ENCODE data around the gene ANP32A.
A peak's percentile ranks its signal among the peaks of the same experiment; 100 is the strongest.

ANP32A gene

DNA sequence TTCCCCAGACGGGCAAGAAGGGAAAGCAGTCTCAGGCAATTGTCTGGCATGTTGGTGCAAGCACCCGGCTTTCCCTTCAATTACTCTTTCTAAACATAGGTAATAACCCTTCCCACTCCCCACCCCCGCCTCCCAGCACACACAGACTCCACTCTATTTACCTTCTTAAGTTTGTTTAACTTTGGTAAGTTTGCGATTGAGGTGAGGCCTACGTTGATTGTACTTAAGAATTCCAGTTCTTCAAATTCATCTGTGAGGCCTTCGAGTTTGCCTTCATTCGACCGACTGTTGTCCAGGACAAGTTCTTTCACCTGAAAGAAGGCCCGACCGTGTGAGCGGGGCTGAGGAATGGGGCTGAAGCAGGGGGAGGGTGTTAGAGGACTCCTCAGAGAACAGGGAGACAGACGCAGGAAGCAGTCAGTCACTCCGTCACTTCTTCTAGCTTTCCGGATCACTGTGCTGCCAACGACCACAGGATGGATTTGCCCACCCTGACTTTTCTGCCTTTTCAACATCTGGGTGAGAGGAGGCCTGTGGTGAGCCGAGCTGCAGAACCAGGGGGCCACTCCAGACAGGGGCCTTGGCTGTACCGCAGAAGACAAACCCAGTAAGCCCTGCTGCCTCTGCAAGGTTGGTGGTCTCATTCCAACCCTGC lies 33.0 kb downstream of the ANP32A start:
- in situ Hi-C loops (cut with MboI; ENCODE audit: low pct_unique_long_range_greater_than_20kb, low sequenced_read_pairs): loop anchor here (10.0 kb wide), 1 partner anchor 87 kb away; no protein-coding TSS in a partner anchor
- no peak for DNase-seq

DNA sequence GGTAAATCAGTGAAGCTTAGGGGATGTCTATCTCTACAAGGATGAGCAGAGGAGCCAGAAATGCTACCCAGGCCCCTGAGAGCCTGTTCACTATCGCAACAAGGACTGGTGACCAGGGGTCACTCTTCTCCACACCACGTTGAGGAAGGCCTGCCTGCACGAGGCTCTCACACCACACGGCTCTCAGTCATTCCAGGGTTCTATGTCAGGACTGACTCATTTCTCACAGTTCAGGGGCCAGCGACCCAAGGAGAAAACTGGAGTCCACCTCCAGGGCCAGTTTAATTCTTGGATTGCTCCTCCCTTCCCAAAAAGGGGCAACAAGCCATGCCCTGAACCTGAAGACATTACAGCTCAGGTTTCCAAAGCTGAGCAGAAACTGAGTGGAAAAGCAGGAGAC lies 33.9 kb downstream of the ANP32A start:
- DNase-seq: no peak
- in situ Hi-C loops (cut with MboI; ENCODE audit: low pct_unique_long_range_greater_than_20kb, low sequenced_read_pairs): loop anchor here (10.0 kb wide), 1 partner anchor 88 kb away; no protein-coding TSS in a partner anchor

DNA sequence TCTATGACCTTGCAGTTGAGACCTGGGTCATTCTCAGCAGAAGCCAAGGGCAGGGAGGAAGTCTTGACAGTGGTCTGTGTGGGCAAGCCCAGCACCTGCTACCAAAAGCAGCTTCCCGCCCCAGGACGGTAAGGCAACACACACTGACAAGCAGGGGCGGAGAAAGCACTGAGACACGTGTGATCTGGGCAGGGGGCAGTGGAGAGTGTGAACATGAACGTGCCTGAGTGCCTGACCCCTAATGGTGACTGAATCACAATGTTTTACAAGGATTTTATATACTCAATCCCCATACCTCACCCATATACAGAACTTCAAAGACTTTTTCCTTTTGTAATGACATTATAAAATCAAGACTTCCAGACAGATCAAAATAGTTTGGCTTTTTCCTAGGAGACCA lies 35.2 kb downstream of the ANP32A start:
- in situ Hi-C loops (cut with MboI; ENCODE audit: low pct_unique_long_range_greater_than_20kb, low sequenced_read_pairs): loop anchor here (10.0 kb wide), 1 partner anchor 89 kb away; no protein-coding TSS in a partner anchor
- no peak for DNase-seq

DNA sequence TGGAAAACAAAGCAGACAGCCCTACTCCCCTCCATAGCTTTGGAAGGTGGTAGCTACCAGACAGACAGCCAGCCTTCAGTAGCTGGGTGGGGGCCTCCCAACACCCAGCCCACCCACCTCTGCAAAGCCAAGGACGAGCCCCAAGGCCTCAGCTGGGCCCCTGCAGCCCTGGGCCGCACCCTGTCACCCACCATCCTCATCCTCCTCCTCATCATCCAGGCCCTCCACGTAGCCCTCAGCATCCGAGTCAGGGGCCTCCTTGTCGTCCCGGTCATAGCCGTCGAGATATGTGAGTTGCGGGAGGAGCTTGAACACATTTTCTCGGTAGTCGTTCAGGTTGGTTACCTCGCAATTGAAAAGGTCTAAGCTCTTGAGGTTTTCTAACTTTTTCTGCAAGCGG lies 36.5 kb downstream of the ANP32A start:
- DNase-seq: no peak
- in situ Hi-C loops (cut with MboI; ENCODE audit: low pct_unique_long_range_greater_than_20kb, low sequenced_read_pairs): loop anchor here (10.0 kb wide), 1 partner anchor 91 kb away; no protein-coding TSS in a partner anchor

DNA sequence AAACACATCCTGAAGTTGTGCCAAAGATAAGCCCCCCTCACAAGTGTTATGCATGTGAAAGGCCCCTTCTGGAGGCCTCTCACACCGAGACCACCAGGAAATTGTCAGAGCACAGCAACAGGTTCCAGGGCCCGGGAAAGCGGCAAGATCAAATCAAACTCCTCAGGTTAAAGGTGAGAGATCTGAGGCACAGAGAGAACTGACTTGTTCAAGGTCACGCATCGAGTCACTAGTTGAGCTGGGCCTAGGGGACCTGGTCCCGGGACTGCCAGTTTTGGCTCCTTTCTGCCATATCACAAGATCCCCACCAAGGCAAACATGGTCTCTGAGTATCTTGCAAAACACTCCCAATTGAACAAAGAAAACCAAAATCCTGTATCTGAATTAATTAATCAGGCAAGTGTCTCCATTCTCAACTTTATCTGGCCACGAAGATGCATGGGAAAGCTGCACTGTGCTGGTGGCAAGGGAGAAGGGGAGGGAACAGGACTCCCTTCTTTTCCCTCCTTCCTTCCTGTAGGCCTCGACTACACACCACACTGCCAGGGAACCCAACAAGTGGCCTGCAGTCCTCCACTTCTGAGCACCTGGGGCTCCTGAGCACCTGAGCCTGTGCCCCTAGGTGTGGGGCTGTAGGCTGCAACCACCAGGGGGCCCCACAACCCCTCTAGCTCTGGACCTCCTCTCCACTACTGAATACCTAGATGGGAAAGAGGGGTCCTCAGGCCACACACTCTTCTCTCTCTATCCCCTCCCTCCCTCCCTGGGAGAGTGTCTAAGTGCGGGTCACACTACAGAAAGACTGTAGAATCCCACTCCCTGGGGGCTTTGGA lies 37.3 kb downstream of the ANP32A start:
- DNase-seq: peak; percentile 75
- in situ Hi-C loops (cut with MboI; ENCODE audit: low pct_unique_long_range_greater_than_20kb, low sequenced_read_pairs): loop anchor here (10.0 kb wide), 1 partner anchor 91 kb away; no protein-coding TSS in a partner anchor

DNA sequence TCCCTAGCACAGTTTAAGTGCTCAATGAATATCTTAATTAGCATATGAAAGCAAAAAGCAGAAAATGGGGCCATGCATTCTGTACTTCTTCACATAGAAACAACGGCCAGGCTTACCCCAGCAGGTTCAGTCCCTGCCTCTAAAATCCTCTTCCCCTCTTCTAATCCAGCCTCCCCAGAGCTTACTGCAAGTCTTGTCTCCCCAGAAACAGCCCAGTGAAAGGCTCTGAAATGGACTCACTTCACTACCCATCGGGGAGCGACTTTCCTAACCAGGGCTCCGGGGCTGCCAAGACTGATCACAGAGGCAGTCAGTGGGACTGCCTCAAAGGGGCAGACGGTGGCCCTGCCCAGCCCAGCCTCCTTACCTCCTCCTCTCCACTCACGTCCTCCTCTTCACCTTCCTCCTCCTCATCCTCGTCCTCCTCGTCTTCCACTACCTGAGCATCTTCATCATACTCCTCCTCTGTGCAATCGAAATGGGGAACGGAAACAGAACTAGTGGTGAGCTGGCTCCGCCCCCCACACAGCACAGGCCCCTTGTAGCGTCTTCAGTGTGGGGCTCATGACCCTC lies 38.0 kb downstream of the ANP32A start:
- in situ Hi-C loops (cut with MboI; ENCODE audit: low pct_unique_long_range_greater_than_20kb, low sequenced_read_pairs): loop anchor here (10.0 kb wide), 1 partner anchor 92 kb away; no protein-coding TSS in a partner anchor
- DNase-seq: no peak

DNA sequence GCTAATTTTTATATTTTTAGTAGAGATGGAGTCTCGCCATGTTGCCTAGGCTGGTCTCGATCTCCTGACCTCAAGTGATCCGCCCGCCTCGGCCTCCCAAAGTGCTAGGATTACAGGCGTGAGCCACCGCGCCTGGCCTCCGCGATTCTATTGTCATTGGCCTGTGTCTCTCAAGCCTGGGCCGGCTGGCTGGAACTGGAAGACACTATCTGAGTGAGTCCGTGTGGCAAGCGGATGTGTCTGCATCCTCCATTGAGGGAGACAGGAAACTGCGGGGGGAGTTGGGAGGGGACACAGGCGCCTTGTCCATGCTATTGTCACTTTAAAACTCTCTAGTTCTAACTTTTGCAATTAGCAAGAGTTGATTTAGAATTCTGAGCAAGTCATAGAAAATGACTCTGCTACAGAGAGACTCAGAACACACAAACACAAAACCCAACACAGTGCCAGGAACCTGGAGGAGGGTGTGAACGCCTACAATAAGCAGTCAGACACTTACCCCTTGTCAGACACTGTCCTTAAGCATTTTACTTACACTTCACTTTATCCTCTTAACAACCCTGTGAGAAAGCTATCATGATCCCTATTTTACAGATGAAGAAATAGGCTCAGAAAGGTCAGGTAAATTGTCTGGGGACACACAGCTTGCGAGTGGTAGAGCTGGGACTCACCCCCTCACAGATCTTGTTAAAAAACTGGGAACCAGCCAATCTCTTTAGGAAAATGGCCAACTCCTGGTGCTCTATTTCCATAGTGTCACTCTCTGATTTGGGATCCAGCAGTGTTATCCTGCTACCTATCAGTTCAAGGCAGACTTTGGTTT lies 38.7 kb downstream of the ANP32A start:
- in situ Hi-C loops (cut with MboI; ENCODE audit: low pct_unique_long_range_greater_than_20kb, low sequenced_read_pairs): loop anchor here (10.0 kb wide), 1 partner anchor 93 kb away; no protein-coding TSS in a partner anchor
- peak; percentile 80 for DNase-seq

DNA sequence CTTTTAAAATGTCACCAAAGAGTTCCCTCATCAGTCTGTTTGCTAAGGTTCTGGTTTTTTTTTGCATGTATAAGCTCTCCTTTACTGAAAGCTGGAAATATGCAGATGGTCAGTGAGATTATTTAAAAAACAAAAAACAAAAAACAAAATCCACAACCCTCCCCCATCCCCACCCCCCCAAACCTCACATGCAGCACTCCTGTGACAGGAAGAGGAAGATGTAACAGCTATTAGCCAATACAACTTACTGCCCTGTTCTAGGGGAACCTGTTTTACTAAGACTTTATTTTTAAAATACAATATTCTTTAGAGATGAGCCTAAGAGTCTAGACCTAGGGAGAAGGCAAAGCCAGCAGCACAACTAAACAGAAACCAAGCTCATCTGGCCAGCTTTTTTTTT lies 39.5 kb downstream of the ANP32A start:
- in situ Hi-C loops (cut with MboI; ENCODE audit: low pct_unique_long_range_greater_than_20kb, low sequenced_read_pairs): loop anchor here (10.0 kb wide), 1 partner anchor 94 kb away; no protein-coding TSS in a partner anchor
- no peak for DNase-seq

DNA sequence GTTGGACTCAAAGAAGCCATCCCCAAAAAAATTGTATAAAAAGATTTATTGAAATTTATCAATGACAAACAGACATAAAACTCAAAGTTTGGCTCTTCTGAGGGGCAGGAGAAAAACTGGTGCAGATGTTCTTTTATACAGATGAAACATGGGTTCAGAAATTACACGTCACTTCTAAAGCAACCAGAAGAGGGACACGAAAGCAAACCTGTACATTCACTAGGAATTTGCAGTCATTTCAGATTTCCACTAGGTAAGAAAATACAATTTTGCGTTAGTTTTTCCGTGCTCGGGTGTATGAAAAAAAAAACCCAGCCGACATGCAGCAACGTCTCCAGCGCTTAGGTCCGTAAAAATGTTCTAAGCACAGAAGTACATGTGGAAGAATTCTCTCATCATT lies 41.8 kb downstream of the ANP32A start:
- peak; percentile 41 for DNase-seq

DNA sequence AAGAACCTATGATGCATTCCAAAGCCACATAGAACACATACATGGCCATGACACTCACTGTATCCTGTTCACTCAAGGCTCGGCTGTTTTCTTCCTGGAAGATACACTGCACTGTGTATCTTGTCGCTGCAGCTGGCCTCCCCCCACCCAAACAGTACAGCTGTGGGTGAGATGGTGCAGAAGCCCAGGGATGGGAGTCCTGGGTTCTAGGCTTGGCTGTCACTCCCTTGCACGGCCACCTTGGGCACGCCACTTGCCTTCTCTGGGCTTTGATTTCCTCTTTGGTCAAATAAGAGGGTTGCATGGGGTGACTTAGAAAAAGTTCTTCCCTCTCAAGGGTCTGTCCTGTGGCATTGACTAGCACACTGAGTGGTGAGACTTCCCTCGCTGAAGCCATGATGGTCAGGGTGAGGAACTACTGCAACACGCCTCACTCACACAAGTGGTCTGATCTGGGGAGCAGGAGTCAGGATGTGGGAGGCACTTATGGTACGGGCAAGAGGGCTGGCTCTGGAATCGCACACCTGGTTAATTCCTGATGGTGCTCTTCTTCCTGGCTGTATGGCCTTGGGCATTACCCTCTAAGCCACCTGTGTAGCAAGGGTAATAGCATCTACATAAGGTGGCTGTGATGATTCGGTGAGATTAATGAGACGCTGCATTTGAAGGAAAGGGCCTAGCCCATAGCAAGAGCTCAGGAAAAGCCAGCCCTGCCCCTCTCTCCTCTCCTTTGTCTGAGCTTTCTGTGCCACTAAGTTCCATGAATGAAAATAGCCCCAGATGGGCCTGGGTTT lies 44.0 kb downstream of the ANP32A start:
- DNase-seq: no peak
- in situ Hi-C loops (cut with MboI; ENCODE audit: low pct_unique_long_range_greater_than_20kb, low sequenced_read_pairs): no loop called here

More for the DNA sequence above, 41.8 kb downstream of the ANP32A start:
- in situ Hi-C loops (cut with MboI; ENCODE audit: low pct_unique_long_range_greater_than_20kb, low sequenced_read_pairs): no loop called here

DNA sequence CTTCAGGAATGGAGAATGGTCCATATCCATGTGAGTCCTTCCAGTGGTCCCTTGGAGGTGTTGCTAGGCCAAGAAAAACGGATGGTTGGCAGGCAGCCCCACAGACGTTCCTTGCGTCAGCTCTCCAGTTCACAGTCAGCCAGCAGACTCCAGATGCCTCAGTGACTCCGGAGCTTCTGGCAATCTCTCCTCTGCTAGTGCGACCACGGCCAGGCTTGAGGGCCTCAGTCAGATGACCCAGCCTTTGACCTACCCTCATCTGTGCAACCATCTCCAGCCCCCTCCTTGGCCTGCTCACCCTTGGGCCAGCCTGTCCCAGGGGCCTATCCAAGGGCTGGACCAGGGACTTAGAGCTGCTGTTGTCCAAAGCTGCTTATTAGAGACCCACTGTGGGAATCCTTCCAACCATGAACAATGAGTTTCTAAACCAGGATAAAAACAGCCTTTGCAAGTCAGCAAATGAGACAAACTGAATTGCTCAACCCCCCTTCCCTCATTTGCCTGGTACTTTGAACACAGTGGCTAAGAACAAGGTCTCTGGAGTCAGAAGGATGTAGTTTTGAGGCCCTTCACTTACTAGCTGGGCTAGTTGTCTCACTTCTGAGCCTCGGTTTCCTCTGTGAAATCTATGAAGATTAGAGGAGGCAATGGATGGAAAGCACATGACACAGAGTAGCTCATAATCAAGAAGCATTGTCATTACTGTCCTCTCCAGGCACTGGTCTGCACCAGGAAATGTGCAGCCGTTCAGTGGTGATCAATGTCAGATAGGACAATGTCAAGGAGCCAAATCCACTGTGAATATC lies 44.8 kb downstream of the ANP32A start:
- DNase-seq: no peak
- in situ Hi-C loops (cut with MboI; ENCODE audit: low pct_unique_long_range_greater_than_20kb, low sequenced_read_pairs): no loop called here

DNA sequence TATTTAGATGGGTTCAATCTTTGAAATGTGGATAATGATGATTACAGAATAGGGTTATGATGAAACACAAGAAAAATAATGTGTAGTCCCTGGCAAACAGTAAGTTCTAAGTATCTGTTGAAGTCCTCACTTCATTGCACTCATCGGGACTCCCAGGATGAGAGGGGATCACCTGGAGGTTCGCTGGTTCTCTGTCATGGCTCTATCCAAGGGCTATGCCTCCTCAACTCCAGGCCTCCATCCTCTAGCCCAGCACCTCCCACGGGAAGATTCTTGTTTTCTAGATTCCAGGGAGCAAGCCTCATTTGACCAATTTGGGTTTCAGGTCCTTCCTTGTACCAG lies 45.5 kb downstream of the ANP32A start:
- DNase-seq: no peak
- in situ Hi-C loops (cut with MboI; ENCODE audit: low pct_unique_long_range_greater_than_20kb, low sequenced_read_pairs): no loop called here

DNA sequence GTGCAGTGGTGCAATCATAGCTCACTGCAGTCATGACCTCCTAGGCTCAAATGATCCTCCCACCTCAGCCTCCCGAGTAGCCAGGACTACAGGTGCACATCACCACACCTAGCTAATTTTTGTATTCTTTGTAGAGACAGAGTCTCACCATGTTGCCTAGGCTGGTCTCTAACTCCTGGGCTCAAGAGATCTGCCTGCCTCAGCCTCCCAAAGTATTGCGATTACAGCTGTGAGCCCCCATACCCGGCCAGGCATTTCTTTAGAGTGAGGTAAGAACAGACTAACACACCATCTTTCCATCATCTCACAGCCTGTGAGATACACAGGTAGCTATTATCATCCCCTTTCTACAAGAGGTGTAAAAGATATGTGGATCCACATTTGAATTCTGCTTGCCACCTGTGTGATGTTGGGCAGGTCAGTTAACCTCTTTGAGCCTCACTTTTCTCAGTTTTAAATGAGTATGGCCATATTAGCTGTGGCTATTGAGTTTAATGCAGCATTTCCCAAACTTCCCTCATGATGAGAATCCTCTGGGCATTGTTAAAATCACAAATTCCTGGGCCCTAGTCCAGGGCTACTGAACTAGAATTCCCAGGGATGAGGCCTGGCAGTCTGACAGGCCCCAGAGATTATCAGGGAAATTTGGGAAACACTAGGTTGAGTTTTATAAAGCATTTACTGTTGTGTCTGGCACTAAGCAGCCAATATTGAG lies 46.0 kb downstream of the ANP32A start:
- no peak for DNase-seq
- in situ Hi-C loops (cut with MboI; ENCODE audit: low pct_unique_long_range_greater_than_20kb, low sequenced_read_pairs): no loop called here

DNA sequence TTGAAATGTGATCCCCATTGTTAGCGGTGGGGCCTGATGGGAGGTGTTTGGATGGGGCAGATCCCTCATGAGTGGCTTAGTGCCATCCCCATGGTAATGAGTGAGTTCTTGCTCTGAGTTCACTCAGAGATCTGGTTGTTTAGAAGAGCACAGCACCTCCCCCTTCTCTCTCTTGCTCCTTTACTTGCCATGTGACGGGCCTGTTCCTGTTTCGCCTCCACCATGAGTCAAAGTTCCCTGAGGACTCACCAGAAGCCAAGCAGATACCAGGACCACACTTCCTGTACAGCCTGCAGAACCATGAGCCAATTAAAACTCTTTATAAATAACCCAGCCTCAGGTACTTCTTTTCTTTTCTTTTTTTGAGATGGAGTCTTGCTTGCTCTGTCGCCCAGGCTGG lies 46.6 kb downstream of the ANP32A start:
- in situ Hi-C loops (cut with MboI; ENCODE audit: low pct_unique_long_range_greater_than_20kb, low sequenced_read_pairs): no loop called here
- no peak for DNase-seq

DNA sequence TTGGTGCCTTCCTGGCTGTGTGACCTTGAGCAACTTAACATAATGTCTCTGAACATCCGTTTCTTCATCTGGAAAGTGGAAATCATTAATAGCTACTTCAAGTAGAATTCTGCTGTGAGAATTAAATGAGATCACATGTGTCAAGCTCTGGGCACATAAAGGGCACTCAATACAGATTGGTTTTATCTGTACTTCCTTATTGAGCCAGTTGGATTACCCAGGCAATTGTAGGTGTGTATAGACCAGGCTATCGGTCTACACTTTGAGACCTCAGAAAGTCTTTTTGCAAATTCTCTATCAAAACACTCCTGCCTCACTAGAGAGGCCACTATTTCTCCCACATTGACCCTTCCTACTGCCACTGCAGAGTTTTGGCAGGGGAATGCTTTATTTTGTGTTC lies 47.7 kb downstream of the ANP32A start:
- in situ Hi-C loops (cut with MboI; ENCODE audit: low pct_unique_long_range_greater_than_20kb, low sequenced_read_pairs): no loop called here

DNA sequence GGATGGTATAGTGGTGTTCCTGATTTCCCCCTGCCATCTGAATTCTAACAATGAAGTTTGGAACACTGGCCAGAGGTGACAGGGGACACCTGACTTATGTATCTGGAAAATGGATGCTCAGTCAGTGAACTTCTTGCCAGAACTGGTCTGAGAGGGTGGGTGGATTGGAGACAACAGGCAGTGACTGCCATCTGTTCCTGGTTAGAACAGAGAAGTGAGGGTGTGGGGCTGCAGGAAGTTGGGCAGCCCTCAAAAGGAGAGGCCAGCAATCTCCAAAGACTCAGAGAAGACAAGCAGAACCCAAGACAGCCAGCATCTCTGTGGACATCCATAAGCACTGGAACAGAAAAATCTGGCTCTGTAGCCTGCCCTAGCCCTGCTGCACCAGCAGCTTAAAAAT lies 50.5 kb downstream of the ANP32A start:
- DNase-seq: no peak
- in situ Hi-C loops (cut with MboI; ENCODE audit: low pct_unique_long_range_greater_than_20kb, low sequenced_read_pairs): no loop called here

More for the DNA sequence above, 47.7 kb downstream of the ANP32A start:
- no peak for DNase-seq

DNA sequence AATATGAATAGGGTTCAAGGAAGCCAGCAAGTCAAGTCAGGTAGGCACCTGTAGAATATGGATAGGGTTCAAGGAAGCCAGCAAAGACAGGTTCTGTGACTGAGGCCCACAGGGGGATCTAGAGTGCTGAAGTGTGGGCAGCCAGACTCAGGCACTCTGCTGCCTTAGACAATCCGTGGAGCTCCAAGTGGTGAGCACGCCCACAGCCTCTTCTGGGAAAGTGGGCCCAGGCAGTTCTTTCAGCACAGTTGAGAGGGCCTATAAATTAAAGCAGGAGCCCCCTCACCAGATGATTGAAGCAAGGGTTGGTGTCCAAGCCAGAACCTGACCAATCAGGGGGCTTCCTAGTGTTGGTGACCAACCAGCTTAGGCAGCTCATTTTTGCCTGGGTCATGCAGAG lies 51.0 kb downstream of the ANP32A start:
- DNase-seq: no peak
- in situ Hi-C loops (cut with MboI; ENCODE audit: low pct_unique_long_range_greater_than_20kb, low sequenced_read_pairs): no loop called here

Data from KBM-7 (cell line).